ENCODE results near the gene TMEM273.

- TF ChIP-seq, protein P1, sequence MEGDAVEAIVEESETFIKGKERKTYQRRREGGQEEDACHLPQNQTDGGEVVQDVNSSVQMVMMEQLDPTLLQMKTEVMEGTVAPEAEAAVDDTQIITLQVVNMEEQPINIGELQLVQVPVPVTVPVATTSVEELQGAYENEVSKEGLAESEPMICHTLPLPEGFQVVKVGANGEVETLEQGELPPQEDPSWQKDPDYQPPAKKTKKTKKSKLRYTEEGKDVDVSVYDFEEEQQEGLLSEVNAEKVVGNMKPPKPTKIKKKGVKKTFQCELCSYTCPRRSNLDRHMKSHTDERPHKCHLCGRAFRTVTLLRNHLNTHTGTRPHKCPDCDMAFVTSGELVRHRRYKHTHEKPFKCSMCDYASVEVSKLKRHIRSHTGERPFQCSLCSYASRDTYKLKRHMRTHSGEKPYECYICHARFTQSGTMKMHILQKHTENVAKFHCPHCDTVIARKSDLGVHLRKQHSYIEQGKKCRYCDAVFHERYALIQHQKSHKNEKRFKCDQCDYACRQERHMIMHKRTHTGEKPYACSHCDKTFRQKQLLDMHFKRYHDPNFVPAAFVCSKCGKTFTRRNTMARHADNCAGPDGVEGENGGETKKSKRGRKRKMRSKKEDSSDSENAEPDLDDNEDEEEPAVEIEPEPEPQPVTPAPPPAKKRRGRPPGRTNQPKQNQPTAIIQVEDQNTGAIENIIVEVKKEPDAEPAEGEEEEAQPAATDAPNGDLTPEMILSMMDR (IDR thresholded peaks at IDR 0.05): no peak
- no peak for TF ChIP-seq POLR2A (IDR thresholded peaks at IDR 0.05)
Measured at GRCh38 chr10:49120911-49121310, 67.3 kb downstream of the TMEM273 start.
